Ammon's horn (tissue), 1 donor: ENCODE results near the gene ZNF17.

Experiments used
- DNase-seq: peaks from one replicate; pipeline ENCODE4 v3.0.0-alpha.2; 2016; ENCODE audit warnings: low spot score

ZNF17 gene

GRCh38 chr19:57434386-57435061 is 23.6 kb downstream of the ZNF17 start:
- DNase-seq = no peak

- DNase-seq = peak; percentile 99
Measured at GRCh38 chr19:57435062-57435978, 24.4 kb downstream of the ZNF17 start, which contains the start of gene ZNF749. Gene ZNF749 (plus strand): TSS chr19:57435325. CDS start chr19:57435579, 254 bp downstream.

DNA sequence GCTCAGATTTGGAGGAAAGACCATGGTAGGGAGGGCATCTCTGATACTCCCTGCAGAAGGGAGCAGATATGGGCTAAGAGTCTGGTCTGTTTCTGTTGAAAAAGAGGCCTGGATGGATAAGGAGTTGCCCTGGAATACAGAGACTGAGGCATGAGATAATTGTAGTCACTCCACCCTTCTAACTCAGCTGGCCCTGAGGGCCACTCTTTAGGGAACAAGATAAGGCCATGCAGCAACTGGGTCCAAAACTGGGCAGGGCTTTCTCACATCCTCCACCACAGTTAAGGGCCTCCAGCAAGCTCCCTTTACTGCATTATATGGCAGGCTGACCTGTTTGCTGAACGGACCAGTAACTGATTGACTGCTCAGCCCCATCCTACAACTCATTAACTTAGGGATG is 25.5 kb downstream of the ZNF17 start:
- no peak for DNase-seq

DNA sequence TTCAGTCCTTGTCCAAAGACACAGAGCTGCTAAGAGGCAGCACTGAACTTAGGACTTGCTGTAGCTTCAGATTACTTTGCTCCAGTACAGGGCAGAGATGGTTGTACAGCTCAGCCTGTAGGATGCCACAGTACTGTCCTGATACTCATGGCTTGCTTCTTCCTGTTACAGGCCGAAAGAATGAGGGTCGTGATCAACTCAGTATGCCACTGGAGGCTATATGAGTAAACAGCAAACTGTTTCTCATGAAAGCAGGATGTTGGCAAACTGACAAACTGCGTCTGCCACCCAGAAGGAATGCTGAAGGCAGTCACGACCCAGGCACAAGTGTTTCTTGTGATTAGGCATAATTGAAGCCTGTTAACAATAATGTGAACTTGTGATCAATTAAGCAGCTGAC is 27.0 kb downstream of the ZNF17 start:
- no peak for DNase-seq

GRCh38 chr19:57438925-57439324 is 28.0 kb downstream of the ZNF17 start:
- no peak for DNase-seq

DNA sequence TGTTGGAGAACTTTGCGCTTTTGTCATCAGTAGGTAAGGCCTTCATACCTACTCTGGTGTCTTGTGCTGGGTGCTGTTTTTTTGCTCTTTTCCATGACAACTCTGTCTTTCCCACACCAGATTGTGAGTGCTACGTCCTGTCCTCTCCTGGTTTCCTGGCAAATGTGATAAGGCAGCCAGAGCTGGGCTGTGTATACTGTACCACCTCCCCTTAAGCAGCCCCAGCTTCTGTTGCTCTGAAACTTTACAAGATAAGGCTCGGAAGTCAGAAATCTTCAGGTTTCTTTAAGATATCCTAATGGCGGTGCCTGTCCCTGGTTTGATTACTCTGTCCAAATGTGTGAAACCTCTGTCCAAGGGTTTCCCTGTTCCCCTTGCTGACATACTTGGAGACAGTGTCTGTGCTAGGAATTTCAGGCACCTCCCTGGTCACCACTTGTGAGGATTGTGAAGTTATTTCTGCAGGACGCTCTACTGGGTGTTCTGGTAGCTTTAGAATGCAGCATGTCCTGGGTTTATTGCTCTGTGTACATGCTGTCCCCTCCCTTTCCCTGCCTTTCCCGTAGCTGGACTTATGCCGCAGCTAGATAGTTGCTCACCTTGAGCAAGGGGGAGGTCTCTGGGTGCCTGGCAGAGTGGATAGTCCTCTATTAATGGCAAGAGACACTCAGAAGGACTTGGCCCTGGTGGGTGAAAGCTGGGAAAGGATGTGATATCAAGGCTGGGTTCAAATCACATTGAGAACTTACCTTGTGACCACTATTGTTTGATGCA is 31.2 kb downstream of the ZNF17 start:
- DNase-seq = no peak

DNA sequence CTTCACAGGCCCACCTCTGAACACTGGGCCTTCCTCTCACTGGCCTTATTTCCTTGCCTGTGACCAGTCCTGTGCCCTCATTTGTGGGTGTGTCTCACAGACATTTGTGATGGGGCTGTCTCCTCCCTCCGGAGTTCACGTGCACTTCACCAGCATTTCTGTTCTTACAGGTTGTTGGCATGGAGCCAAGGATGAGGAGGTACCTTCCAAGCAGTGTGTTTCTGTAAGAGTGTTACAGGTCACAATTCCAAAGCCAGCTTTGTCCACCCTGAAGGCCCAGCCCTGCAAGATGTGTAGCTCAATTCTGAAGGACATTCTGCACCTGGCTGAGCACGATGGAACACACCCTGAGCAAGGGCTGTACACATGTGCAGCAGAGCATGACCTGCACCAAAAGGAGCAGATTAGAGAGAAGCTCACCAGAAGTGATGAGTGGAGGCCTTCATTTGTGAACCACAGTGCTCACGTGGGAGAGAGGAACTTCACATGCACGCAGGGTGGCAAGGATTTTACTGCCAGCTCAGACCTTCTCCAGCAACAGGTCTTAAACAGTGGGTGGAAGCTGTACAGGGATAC is 32.2 kb downstream of the ZNF17 start:
- DNase-seq = no peak

- no peak for DNase-seq
Measured at GRCh38 chr19:57452307-57452706, 41.3 kb downstream of the ZNF17 start.

DNA sequence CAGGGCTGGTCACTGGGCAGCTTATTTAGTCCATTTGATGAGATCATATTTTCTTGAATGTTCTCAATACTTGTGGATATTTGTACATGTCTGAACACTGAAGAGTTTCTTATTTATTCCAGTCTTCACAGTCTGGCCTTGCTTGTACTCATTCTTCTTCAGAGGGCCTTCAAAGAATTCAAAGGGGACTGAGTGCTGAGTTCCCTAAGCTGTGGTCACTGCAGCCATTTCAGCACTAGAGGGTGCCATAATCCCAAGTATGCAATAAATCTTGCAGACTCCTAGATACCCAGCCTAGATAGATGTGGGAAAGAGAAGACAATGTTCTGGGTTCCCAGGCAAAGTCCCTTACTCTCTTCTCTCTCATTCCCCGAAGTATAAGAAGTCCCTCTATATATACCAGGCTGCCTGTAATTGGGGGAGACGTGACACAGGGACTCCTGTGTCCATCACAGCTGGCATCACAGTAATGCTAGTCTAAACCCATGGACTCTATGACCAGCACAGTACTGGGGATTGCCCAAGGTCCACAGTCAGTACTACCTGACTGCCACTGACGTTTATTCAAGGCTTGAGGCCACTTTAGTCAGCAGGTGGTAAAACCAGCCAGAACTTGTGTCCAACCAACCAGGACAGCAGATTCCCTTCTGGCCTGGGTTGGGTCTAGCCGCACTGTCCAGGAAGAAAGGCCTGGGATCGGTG is 54.9 kb downstream of the ZNF17 start:
- no peak for DNase-seq

DNA sequence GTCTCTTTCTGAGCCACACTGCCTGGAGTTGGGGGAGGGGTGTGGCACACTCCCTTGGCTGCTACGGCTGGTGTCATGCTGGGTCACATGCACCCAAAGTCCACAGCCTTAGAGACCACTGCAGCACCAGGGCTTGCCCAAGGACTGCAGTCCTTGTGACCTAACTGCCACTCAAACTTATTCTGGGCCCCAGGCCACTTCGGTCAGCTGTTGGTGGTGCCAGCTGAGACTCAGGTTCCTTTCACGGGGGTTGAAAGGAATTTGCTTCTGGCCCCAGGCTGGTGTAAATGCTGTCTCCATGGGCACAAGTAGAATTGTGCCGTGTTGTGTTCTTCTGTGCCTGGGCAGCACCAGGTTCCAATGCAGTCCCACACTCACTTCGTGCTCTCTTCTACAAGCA is 55.5 kb downstream of the ZNF17 start:
- DNase-seq = no peak
